Measurements from ENCODE around the gene MAS1.

The MAS1 gene

GRCh38 chr6:159897603-159898002 lies 6.8 kb downstream of the MAS1 start:
- FAIRE-seq, result no peak
- DNase-seq (ENCODE audit: insufficient read length, low spot score), result no peak
- no peak for TF ChIP-seq SPI1 (IDR thresholded peaks at IDR 0.05; ENCODE audit: low read depth, low read length)
- TF ChIP-seq PAX5 (IDR thresholded peaks at IDR 0.05; ENCODE audit: insufficient read depth, low read length, severe bottlenecking), result no peak
- TF ChIP-seq POLR2A (IDR thresholded peaks at IDR 0.05; ENCODE audit: low read depth, low read length), result no peak
- no peak for TF ChIP-seq POLR2AphosphoS5 (IDR thresholded peaks at IDR 0.05; ENCODE audit: low read depth, low read length)
- TF ChIP-seq TAF1 (IDR thresholded peaks at IDR 0.05; ENCODE audit: low read depth, low read length), result no peak
- TF ChIP-seq POU2F2 (IDR thresholded peaks at IDR 0.05; ENCODE audit: low read depth, low read length), result no peak

- no peak for TF ChIP-seq TAF1 (IDR thresholded peaks at IDR 0.05; ENCODE audit: low read depth, low read length)
- TF ChIP-seq POLR2AphosphoS5 (IDR thresholded peaks at IDR 0.05; ENCODE audit: low read depth, low read length), result no peak
- no peak for TF ChIP-seq SPI1 (IDR thresholded peaks at IDR 0.05; ENCODE audit: low read depth, low read length)
- DNase-seq (ENCODE audit: insufficient read length, low spot score), result no peak
- FAIRE-seq, result no peak
Measured at GRCh38 chr6:159898519-159898918, 7.7 kb downstream of the MAS1 start.

DNA sequence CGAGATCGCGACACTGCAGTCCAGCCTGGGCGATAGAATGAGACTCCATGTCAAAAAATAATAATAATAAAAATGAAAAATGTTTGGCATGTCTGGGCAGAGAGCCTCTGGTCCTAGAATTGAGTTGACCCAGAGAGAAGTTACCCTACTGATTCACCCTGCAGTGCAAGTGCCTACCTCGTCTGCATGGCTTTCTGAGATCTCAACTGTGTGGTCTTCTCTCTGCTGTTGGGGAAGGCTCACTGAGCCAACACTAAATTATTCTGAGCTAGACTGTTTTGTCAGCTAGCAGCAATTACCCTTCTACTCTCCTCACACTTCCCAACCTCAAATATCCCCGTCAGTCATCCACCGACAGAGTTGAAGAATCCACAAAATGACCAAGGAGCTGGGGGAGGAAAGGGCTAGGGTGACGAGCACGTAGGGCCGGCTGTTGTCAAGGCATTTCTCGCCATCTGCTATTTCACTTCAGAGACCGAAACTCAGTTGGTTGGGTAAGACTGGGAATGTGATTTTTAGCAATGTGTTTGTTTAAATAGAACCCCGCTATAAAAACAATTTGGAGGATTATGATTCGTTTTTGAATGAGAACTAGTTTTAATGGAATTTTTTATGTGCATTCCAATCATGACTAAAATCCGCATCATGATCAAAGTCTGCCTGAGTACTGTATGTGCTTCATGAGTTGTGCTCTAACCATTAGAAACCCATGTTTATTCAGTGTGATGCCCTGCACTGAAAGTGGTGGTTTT lies 9.4 kb downstream of the MAS1 start:
- DNase-seq (ENCODE audit: insufficient read length, low spot score) (no peak), FAIRE-seq (no peak)
- TF ChIP-seq POU2F2 (IDR thresholded peaks at IDR 0.05; ENCODE audit: low read depth, low read length), result no peak
- TF ChIP-seq PAX5 (IDR thresholded peaks at IDR 0.05; ENCODE audit: insufficient read depth, low read length, severe bottlenecking), result no peak
- TF ChIP-seq POLR2AphosphoS5 (IDR thresholded peaks at IDR 0.05; ENCODE audit: low read depth, low read length), result no peak
- no peak for TF ChIP-seq TAF1 (IDR thresholded peaks at IDR 0.05; ENCODE audit: low read depth, low read length)
- TF ChIP-seq POLR2A (IDR thresholded peaks at IDR 0.05; ENCODE audit: low read depth, low read length), result no peak
- no peak for TF ChIP-seq SPI1 (IDR thresholded peaks at IDR 0.05; ENCODE audit: low read depth, low read length)

DNA sequence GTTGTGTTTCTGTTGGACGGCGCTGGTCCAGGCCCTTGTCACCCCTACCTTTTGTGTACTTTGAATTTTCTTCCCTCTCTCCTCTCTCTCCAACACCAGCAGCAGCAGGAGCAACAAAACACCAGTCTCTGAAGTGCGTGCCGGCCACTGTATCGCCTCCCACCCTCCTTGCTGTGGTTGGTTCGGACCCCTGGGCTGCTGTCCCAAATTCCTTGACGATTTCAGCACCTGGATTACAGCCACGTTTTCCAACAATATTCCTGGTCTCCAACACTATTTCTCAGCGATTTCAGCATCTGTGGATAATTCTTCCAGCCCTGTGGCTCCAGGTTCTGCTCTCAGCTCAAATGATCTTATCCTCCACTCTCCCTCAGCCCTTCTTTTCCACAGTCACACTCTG lies 11.8 kb downstream of the MAS1 start:
- no peak for DNase-seq (ENCODE audit: insufficient read length, low spot score)
- FAIRE-seq, result no peak
- TF ChIP-seq POU2F2 (IDR thresholded peaks at IDR 0.05; ENCODE audit: low read depth, low read length), result no peak
- no peak for TF ChIP-seq POLR2AphosphoS5 (IDR thresholded peaks at IDR 0.05; ENCODE audit: low read depth, low read length)
- no peak for TF ChIP-seq PAX5 (IDR thresholded peaks at IDR 0.05; ENCODE audit: insufficient read depth, low read length, severe bottlenecking)
- TF ChIP-seq POLR2A (IDR thresholded peaks at IDR 0.05; ENCODE audit: low read depth, low read length), result no peak
- TF ChIP-seq SPI1 (IDR thresholded peaks at IDR 0.05; ENCODE audit: low read depth, low read length), result no peak
- TF ChIP-seq TAF1 (IDR thresholded peaks at IDR 0.05; ENCODE audit: low read depth, low read length), result no peak

DNA sequence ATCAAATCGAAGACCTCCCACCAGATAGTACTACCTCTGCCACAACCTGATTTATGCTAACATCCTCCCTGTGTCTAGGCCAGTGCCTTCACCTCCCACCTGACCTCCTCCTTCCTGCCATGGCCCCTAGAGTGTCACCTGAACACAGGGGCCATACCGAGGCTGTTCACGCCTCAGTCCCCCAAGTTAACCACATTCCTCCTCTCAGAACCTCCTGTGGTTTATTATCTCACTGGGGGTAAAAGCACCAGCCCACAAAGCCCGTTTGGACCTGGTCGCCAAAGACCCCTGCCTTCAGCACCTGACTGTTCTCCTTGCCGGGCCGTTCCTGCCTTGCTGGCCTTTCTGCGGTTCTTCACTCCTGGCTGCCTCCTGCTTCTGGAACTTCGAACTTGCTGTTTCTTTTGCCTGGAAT lies 13.7 kb downstream of the MAS1 start:
- TF ChIP-seq POLR2AphosphoS5 (IDR thresholded peaks at IDR 0.05; ENCODE audit: low read depth, low read length) (no peak), SPI1 (IDR thresholded peaks at IDR 0.05; ENCODE audit: low read depth, low read length) (no peak), POU2F2 (IDR thresholded peaks at IDR 0.05; ENCODE audit: low read depth, low read length) (0 out of 2 replicates have a peak, but pooled peaks have one; percentile 45)
- DNase-seq (ENCODE audit: insufficient read length, low spot score), result peak; percentile 30
- FAIRE-seq, result no peak

DNA sequence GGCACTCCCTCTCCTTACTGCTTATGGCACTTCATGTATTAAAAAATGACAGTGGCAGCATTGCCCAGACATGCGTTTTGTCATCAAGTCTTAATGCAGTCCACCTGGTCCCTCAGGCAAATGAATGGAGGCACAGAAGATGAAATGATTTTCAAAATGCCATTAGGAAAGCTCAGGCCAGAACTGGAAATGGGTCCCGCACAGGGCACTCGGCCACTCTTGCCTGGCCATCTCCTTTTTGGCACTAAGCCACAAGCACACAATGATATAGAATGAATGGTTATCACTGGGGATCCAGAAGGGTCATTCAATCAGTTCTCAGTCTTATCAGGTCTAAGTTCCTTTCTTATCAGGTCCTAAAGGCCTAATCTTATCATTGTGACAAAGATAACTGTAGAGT lies 15.6 kb downstream of the MAS1 start:
- TF ChIP-seq POLR2AphosphoS5 (IDR thresholded peaks at IDR 0.05; ENCODE audit: low read depth, low read length), result no peak
- no peak for TF ChIP-seq POLR2A (IDR thresholded peaks at IDR 0.05; ENCODE audit: low read depth, low read length)
- no peak for TF ChIP-seq SPI1 (IDR thresholded peaks at IDR 0.05; ENCODE audit: low read depth, low read length)
- no peak for TF ChIP-seq POU2F2 (IDR thresholded peaks at IDR 0.05; ENCODE audit: low read depth, low read length)
- TF ChIP-seq TAF1 (IDR thresholded peaks at IDR 0.05; ENCODE audit: low read depth, low read length), result no peak
- TF ChIP-seq PAX5 (IDR thresholded peaks at IDR 0.05; ENCODE audit: insufficient read depth, low read length, severe bottlenecking), result no peak
- no peak for DNase-seq (ENCODE audit: insufficient read length, low spot score)
- no peak for FAIRE-seq

- no peak for TF ChIP-seq SPI1 (IDR thresholded peaks at IDR 0.05; ENCODE audit: low read depth, low read length)
- TF ChIP-seq POU2F2 (IDR thresholded peaks at IDR 0.05; ENCODE audit: low read depth, low read length), result no peak
- no peak for TF ChIP-seq POLR2AphosphoS5 (IDR thresholded peaks at IDR 0.05; ENCODE audit: low read depth, low read length)
- TF ChIP-seq TAF1 (IDR thresholded peaks at IDR 0.05; ENCODE audit: low read depth, low read length), result no peak
- no peak for TF ChIP-seq PAX5 (IDR thresholded peaks at IDR 0.05; ENCODE audit: insufficient read depth, low read length, severe bottlenecking)
- TF ChIP-seq POLR2A (IDR thresholded peaks at IDR 0.05; ENCODE audit: low read depth, low read length), result no peak
- FAIRE-seq (no peak), DNase-seq (ENCODE audit: insufficient read length, low spot score) (no peak)
Measured at GRCh38 chr6:159908535-159908934, 17.7 kb downstream of the MAS1 start.

GRCh38 chr6:159908979-159909378 lies 18.2 kb downstream of the MAS1 start:
- FAIRE-seq, result no peak
- TF ChIP-seq POLR2AphosphoS5 (IDR thresholded peaks at IDR 0.05; ENCODE audit: low read depth, low read length) (no peak), TAF1 (IDR thresholded peaks at IDR 0.05; ENCODE audit: low read depth, low read length) (no peak), POU2F2 (IDR thresholded peaks at IDR 0.05; ENCODE audit: low read depth, low read length) (no peak), PAX5 (IDR thresholded peaks at IDR 0.05; ENCODE audit: insufficient read depth, low read length, severe bottlenecking) (no peak), SPI1 (IDR thresholded peaks at IDR 0.05; ENCODE audit: low read depth, low read length) (no peak), POLR2A (IDR thresholded peaks at IDR 0.05; ENCODE audit: low read depth, low read length) (no peak)
- no peak for DNase-seq (ENCODE audit: insufficient read length, low spot score)

DNA sequence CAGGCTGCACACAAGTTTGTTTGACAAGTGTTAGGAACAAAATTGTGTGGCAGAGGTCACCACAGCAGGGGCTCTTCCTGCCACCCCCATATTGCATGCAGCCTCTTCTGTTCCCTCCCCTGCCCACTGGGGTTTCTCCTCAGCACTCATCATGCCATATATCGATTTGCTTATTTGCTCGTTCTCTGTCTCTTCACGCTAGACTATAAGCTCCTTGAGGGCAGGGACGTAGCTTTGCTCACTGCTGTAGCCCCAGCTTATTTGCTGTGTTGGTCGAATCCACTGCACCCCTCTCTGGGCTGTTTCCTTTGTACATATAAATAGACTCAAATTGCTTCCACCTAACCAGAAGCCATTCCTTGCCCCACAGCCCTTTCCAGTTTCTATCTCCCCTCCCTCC lies 19.6 kb downstream of the MAS1 start:
- no peak for TF ChIP-seq POLR2AphosphoS5 (IDR thresholded peaks at IDR 0.05; ENCODE audit: low read depth, low read length)
- no peak for TF ChIP-seq TAF1 (IDR thresholded peaks at IDR 0.05; ENCODE audit: low read depth, low read length)
- no peak for TF ChIP-seq POLR2A (IDR thresholded peaks at IDR 0.05; ENCODE audit: low read depth, low read length)
- no peak for TF ChIP-seq POU2F2 (IDR thresholded peaks at IDR 0.05; ENCODE audit: low read depth, low read length)
- no peak for TF ChIP-seq PAX5 (IDR thresholded peaks at IDR 0.05; ENCODE audit: insufficient read depth, low read length, severe bottlenecking)
- TF ChIP-seq SPI1 (IDR thresholded peaks at IDR 0.05; ENCODE audit: low read depth, low read length), result no peak
- FAIRE-seq (no peak), DNase-seq (ENCODE audit: insufficient read length, low spot score) (no peak)

DNA sequence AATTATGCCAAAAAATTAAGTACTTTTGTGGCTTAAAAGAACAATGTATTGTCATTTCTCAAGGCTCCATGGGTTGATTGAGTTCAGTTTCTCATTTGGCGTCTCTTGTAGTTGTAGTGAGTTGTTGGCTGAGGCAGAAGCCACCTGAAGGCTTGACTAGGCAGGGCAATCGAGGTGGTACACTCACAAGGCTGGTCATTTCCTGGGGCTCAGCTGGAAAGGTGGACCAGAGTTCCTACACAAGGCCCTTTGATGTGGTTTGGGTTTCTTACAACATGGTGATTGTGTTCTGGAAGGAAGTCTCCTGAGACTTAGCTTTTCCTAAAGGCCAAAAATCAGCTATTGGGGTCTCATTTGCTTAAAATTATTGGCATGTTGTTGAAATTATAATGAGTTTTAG lies 22.6 kb downstream of the MAS1 start:
- no peak for DNase-seq (ENCODE audit: insufficient read length, low spot score)
- no peak for TF ChIP-seq PAX5 (IDR thresholded peaks at IDR 0.05; ENCODE audit: insufficient read depth, low read length, severe bottlenecking)
- FAIRE-seq, result no peak

All from GM12891 (cell line).